ENCODE measurements around the gene ANKRD26. TPM values are rescaled to one million over a fixed set of nuclear protein-coding genes. Genes with fewer than 3 reads are reported as not detected.

ANKRD26 gene
- total RNA-seq, 4 donors from 2014 or later: 4.0 to 12.5 (median 6.2) TPM

DNA sequence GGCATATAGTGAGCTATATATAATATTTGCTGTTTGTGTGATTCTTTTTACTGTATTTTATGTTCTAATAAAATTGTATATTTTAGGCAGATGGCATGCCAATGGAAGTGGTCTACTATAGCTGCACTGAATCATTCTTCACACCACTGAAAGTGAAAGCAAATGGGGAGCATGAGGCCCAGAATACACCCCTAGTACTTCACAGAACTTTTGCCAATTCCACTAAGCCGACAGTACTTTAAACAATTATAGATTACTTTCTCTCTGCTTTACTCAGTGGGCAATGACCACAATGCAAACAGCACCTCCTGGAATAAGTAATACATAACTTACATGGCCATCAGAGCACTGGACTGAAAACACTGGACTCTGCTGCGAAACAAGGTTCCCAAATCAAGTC lies 70.2 kb downstream of the ANKRD26 start:
- H3K4me1 ChIP-seq: no peaks in the 10 kb centered on the region
- no peak for DNase-seq (ENCODE audit: extremely low spot score)
- TF ChIP-seq POLR2AphosphoS5 (IDR thresholded peaks at IDR 0.05) (no peak), POLR2A (IDR thresholded peaks at IDR 0.05; ENCODE audit: low read depth) (no peak), EP300 (IDR thresholded peaks at IDR 0.05) (no peak)
- TF ChIP-seq, protein P1, sequence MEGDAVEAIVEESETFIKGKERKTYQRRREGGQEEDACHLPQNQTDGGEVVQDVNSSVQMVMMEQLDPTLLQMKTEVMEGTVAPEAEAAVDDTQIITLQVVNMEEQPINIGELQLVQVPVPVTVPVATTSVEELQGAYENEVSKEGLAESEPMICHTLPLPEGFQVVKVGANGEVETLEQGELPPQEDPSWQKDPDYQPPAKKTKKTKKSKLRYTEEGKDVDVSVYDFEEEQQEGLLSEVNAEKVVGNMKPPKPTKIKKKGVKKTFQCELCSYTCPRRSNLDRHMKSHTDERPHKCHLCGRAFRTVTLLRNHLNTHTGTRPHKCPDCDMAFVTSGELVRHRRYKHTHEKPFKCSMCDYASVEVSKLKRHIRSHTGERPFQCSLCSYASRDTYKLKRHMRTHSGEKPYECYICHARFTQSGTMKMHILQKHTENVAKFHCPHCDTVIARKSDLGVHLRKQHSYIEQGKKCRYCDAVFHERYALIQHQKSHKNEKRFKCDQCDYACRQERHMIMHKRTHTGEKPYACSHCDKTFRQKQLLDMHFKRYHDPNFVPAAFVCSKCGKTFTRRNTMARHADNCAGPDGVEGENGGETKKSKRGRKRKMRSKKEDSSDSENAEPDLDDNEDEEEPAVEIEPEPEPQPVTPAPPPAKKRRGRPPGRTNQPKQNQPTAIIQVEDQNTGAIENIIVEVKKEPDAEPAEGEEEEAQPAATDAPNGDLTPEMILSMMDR (IDR thresholded peaks at IDR 0.05): no peak
- no peaks in the 10 kb centered on the region for H3K27me3 ChIP-seq
- H3K9me3 ChIP-seq: no peaks in the 10 kb centered on the region
- intact Hi-C loops (cut with DNase I): no loop called here
- WGBS: 85% methylated on average over 2 of the region's 2 CpGs
- peaks cover 11 to 72% (median 29%) of the 10 kb centered on the region in 4 donors for H3K36me3 ChIP-seq
- no peak overlapping the region for H3K27ac ChIP-seq (replicated peaks in 1 of 4)
- no peak overlapping the region for H3K4me3 ChIP-seq

DNA sequence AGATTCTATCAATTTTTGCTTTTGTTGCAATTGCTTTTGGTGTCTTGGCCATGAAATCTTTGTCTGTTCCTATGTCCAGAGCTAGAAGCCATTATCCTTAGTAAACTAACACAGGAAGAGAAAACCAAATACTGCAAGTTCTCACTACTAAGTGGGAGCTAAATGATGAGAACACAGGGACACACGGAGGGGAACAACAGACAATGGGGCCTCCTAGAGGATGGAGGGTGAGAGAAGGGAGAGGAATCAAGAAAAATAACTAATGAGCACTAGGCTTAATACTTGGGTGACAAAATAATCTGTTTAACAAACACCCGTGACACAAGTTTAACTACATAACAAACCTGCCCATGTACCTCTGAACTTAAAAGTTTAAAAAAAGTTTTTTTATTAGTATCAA lies 78.2 kb downstream of the ANKRD26 start:
- no peak for TF ChIP-seq EP300 (IDR thresholded peaks at IDR 0.05)
- TF ChIP-seq POLR2AphosphoS5 (IDR thresholded peaks at IDR 0.05): no peak
- TF ChIP-seq POLR2A (IDR thresholded peaks at IDR 0.05; ENCODE audit: low read depth): no peak
- TF ChIP-seq, protein P1 (IDR thresholded peaks at IDR 0.05): no peak
- Histone ChIP-seq H3K27me3 (no peaks in the 10 kb centered on the region), H3K36me3 (peaks cover 2 to 48% (median 12%) of the 10 kb centered on the region in 4 donors), H3K27ac (replicated peaks in 1 of 4) (no peak overlapping the region), H3K9me3 (no peaks in the 10 kb centered on the region), H3K4me3 (no peak overlapping the region), H3K4me1 (no peaks in the 10 kb centered on the region)
- DNase-seq (ENCODE audit: extremely low spot score): no peak
- 76% methylated on average over 2 of the region's 2 CpGs for WGBS
- intact Hi-C loops (cut with DNase I): no loop called here

DNA sequence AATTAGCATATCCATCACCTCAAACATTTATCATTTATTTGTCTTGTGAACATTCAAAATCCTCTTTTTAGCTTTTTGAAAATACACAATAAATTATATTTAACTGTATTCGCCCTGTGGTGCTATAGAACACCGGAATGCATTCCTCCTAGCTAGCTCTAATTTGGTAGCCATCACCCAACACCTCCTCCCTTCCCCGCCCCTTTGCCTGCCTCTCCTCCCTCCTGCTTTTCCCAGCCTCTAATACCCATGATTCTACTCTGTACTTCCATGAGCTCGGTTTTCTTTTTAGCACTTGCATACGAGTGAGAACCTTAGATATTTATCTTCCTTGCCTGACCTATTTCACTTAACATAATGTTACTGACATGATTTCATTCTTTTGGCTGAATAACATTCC lies 80.1 kb downstream of the ANKRD26 start:
- intact Hi-C loops (cut with DNase I): no loop called here
- Histone ChIP-seq H3K27me3 (no peaks in the 10 kb centered on the region), H3K4me1 (no peaks in the 10 kb centered on the region), H3K9me3 (no peaks in the 10 kb centered on the region), H3K27ac (replicated peaks in 1 of 4) (no peak overlapping the region), H3K36me3 (peaks cover 0 to 46% (median 13%) of the 10 kb centered on the region in 4 donors), H3K4me3 (no peak overlapping the region)
- TF ChIP-seq, protein P1 (IDR thresholded peaks at IDR 0.05): no peak
- no peak for TF ChIP-seq EP300 (IDR thresholded peaks at IDR 0.05)
- no peak for TF ChIP-seq POLR2AphosphoS5 (IDR thresholded peaks at IDR 0.05)
- no peak for TF ChIP-seq POLR2A (IDR thresholded peaks at IDR 0.05; ENCODE audit: low read depth)
- DNase-seq (ENCODE audit: extremely low spot score): no peak
- WGBS: 90% methylated on average over 5 of the region's 5 CpGs

DNA sequence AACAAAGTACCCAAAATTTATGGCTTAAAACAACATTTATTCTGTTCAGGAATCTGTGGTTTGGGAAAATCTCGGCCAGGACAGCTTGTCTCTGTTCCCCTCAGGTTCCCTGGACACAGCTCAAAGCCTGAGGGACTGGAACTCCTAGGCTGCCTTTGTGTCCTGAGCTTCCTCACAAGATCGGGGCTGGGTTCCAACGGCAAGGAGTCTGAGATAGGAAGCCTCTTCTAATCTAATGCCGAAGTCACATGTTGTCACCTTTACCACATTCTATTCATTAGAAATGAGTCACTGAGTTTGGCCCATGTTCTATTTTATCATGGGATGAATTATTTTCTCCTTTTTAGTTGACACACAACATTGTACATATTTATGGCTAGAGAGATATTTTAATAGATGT lies 80.5 kb downstream of the ANKRD26 start:
- WGBS: 87% methylated on average over 4 of the region's 4 CpGs
- intact Hi-C loops (cut with DNase I): no loop called here

More for the DNA sequence above, 80.5 kb downstream of the ANKRD26 start:
- DNase-seq (ENCODE audit: extremely low spot score): no peak
- H3K9me3 ChIP-seq: no peaks in the 10 kb centered on the region
- H3K36me3 ChIP-seq: peaks cover 0 to 43% (median 13%) of the 10 kb centered on the region in 4 donors
- TF ChIP-seq, protein P1 (IDR thresholded peaks at IDR 0.05): no peak
- TF ChIP-seq POLR2AphosphoS5 (IDR thresholded peaks at IDR 0.05): no peak
- TF ChIP-seq EP300 (IDR thresholded peaks at IDR 0.05): no peak
- H3K4me1 ChIP-seq: no peaks in the 10 kb centered on the region
- no peak overlapping the region for H3K4me3 ChIP-seq
- H3K27me3 ChIP-seq: no peaks in the 10 kb centered on the region
- H3K27ac ChIP-seq (replicated peaks in 1 of 4): no peak overlapping the region

All from esophagus muscularis mucosa (tissue), 4 donors.